HG02763 (cell line): ENCODE measurements around the gene TPRN.

Experiments
- ATAC-seq: cut with Tn5 transposase; IDR thresholded peaks from one replicate; pipeline ENCODE4 v1.9.1; 2021; ENCODE audit warnings: mild to moderate bottlenecking, moderate library complexity; ENCODE audit not compliant: unreplicated experiment

Gene TPRN

DNA sequence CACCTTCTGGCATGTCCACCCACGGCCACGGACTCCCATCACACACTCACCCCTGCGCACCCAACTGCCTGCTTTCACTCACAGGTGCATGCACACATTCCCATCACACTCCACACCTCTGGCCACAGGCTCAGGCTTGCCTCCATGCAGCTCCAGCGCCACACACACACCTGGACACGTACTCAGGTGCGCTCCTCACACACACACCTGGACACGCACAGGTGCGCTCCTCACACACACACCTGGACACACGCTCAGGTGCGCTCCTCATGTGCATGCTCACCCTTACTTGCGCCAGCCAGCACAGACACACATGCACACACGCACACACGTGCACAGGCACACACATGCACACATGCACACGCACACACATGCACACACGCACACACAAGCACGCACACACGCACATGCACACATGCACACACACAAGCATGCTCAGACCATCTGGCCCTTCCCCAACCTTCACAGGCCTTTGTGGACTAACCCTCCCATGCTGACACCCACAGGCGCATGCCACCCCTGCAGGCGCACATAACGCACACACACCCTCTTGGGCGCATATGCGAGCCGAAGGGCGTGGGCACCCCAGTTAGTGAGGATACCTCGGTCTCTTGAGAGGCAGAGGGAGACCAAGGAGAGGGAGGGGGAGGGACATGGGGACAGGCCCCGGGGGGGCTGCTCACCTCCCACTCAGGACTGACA, 53.3 kb downstream of the TPRN start:
- ATAC-seq = no peak

GRCh38 chr9:137146527-137146918, 54.0 kb downstream of the TPRN start:
- ATAC-seq = no peak

- no peak for ATAC-seq
Observed at GRCh38 chr9:137145731-137146526, 54.6 kb downstream of the TPRN start.

- ATAC-seq = no peak
Observed at GRCh38 chr9:137143459-137143858, 57.1 kb downstream of the TPRN start.

DNA sequence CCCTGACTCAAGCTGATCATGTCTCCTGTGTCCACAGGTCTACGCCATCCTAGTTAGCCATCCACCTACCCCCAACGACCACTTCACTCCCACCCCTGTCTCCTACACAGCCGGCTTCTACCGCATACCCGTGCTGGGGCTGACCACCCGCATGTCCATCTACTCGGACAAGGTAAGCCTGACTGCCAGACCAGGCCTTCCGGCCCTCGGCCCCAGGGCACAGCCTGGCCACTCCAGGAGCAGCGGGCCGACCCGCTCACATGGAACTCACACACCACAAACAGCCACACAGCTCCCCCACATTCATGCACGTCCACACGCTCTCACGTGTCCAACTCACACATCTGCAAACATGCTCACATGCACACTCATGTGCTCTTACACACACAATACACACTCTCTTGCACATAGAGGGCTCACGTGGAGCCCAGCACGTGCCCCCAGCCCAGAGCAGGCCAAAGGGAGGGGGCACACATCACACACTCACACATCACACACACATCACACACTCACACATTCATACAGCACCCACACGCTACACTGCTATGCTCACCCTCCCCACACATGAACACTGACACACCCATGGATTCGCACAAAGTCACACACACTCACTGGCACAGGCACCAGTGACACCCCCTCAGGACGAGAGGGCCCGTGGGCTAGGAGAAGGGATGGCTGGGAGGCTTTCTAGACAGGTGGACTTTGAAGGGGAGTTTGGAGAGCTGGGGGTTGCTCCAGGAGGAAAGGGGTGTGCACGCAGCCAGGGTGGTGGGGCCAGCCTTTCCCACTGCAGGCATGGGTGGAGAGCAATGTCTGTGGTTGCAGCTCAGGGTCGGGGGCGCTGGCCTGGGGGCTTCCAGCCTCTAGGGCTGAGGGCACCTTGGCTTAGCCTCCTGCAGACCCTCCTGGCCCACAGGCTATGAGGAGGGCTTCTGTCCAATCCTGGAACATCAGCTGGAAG, 58.3 kb downstream of the TPRN start:
- ATAC-seq = no peak
